Inflammatory macrophage (primary cell): ENCODE measurements around the gene CCL1.

Source experiments
- DNase-seq, 2 donors: peaks; one replicate each; pipeline ENCODE4 v3.0.0-alpha.2; 2020 to 2022

CCL1 gene

GRCh38 chr17:34382621-34383124 lies 19.6 kb upstream of the CCL1 start:
- peak in 1 of 2 donors; percentile 34 for DNase-seq

GRCh38 chr17:34379868-34380267 lies 16.8 kb upstream of the CCL1 start:
- no peak for DNase-seq

- peak; percentile 77 to 81 for DNase-seq
These were observed 15.7 kb upstream of the CCL1 start for GRCh38 chr17:34378664-34379101.

- DNase-seq, result no peak
These were observed 14.2 kb upstream of the CCL1 start for GRCh38 chr17:34377078-34377823.

GRCh38 chr17:34375426-34375997 lies 12.5 kb upstream of the CCL1 start:
- DNase-seq, result peak in 1 of 2 donors; percentile 44

GRCh38 chr17:34374457-34374856 lies 11.4 kb upstream of the CCL1 start:
- DNase-seq, result no peak

GRCh38 chr17:34371405-34372100 lies 8.5 kb upstream of the CCL1 start:
- peak in 1 of 2 donors; percentile 28 for DNase-seq

- DNase-seq, result peak; percentile 72 to 81
These were observed 8.0 kb upstream of the CCL1 start for GRCh38 chr17:34370997-34371395.

GRCh38 chr17:34370376-34370996 lies 7.5 kb upstream of the CCL1 start:
- DNase-seq, result no peak

- no peak for DNase-seq
These were observed 6.5 kb upstream of the CCL1 start for GRCh38 chr17:34369571-34369970.

GRCh38 chr17:34368946-34369500 lies 6.0 kb upstream of the CCL1 start:
- DNase-seq, result peak; percentile 90 to 93

GRCh38 chr17:34368196-34368945 lies 5.3 kb upstream of the CCL1 start:
- DNase-seq, result peak; percentile 27 to 56

- no peak for DNase-seq
These were observed 4.6 kb upstream of the CCL1 start for GRCh38 chr17:34367486-34368195.

GRCh38 chr17:34366529-34367107 lies 3.6 kb upstream of the CCL1 start:
- peak; percentile 70 for DNase-seq

GRCh38 chr17:34366010-34366409 lies 3.0 kb upstream of the CCL1 start:
- peak; percentile 58 to 80 for DNase-seq

GRCh38 chr17:34365340-34365739 lies 2.3 kb upstream of the CCL1 start:
- DNase-seq, result no peak

- DNase-seq, result no peak
These were observed 1.7 kb upstream of the CCL1 start for GRCh38 chr17:34364751-34365150.

GRCh38 chr17:34361478-34362061 lies 1.5 kb downstream of the CCL1 start:
- DNase-seq, result peak; percentile 88 to 91

- DNase-seq, result peak; percentile 43 to 60
These were observed 2.3 kb downstream of the CCL1 start for GRCh38 chr17:34360601-34361270.

- no peak for DNase-seq
These were observed 4.4 kb downstream of the CCL1 start for GRCh38 chr17:34358631-34359030.
